Mammary epithelial cell (primary cell): Measurements from ENCODE around the gene CACNA2D1.

Experiments used
- EZH2 ChIP-seq: IDR thresholded peaks from 2 replicates; pipeline ENCODE4 v1.6.1; 2012; ENCODE audit warnings: low read length, inconsistent platforms, borderline replicate concordance
- TF ChIP-seq, protein P1 (sequence below), 2 donors: IDR thresholded peaks in 1 of 2; conservative IDR thresholded peaks in 1 of 2; 2 replicates each; pipeline ENCODE4 v1.5.1; 2011 to 2012; ENCODE audit warnings: inconsistent platforms in 2 of 2, low read length in 2 of 2, mild to moderate bottlenecking in 2 of 2, control low read depth in 1 of 2, low read depth in 1 of 2; ENCODE audit not compliant: insufficient read depth in 1 of 2; ENCODE audit errors: extremely low read depth in 1 of 2

DNA sequence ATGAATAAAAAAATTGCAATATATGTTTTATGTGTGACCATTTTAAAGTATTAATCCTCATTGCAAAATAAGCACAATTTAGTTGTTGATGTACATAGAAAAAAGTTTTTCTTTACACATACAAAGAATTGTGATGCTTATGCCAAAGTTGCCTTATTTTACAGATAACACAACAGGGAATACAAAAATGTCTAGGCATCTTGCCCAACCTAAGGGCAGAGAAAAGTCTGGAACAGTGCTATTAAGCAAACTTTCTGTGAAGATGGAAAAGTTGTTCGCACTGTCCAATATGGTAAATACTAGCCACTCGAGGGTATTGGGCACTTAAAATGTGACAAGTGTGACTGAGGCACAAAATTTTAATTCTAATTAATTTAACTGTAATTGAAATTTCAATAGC lies 483.6 kb downstream of the CACNA2D1 start:
- TF ChIP-seq EZH2 = no peak
- TF ChIP-seq, protein P1, sequence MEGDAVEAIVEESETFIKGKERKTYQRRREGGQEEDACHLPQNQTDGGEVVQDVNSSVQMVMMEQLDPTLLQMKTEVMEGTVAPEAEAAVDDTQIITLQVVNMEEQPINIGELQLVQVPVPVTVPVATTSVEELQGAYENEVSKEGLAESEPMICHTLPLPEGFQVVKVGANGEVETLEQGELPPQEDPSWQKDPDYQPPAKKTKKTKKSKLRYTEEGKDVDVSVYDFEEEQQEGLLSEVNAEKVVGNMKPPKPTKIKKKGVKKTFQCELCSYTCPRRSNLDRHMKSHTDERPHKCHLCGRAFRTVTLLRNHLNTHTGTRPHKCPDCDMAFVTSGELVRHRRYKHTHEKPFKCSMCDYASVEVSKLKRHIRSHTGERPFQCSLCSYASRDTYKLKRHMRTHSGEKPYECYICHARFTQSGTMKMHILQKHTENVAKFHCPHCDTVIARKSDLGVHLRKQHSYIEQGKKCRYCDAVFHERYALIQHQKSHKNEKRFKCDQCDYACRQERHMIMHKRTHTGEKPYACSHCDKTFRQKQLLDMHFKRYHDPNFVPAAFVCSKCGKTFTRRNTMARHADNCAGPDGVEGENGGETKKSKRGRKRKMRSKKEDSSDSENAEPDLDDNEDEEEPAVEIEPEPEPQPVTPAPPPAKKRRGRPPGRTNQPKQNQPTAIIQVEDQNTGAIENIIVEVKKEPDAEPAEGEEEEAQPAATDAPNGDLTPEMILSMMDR (conservative IDR thresholded peaks at IDR 0.05 in 1 of 2, IDR thresholded peaks at IDR 0.05 in 1 of 2; ENCODE audit: extremely low read depth in 1 of 2, insufficient read depth in 1 of 2, low read depth in 1 of 2, low read length in 2 of 2) = no peak
